IMR-90 (cell line): ENCODE measurements around the gene STARD7. TPM values are rescaled to one million over a fixed set of nuclear protein-coding genes. Genes with fewer than 3 reads are reported as not detected.

Experiments
- ATAC-seq: fragments of 200-7000 bp; cut with Tn5 transposase; 2 replicates; pipeline ENCODE4 v1.9.1; 2020; ENCODE audit warnings: low read depth, mild to moderate bottlenecking, moderate library complexity
- BruUV-seq: library from RNA; stranded (reverse); fragments of 400-500 nt; replicated peaks from 2 replicates; lab custom pipeline; 2021; lab: Mats Ljungman, UMichigan
- CTCF ChIA-PET: fragments of 300-600 bp; formaldehyde crosslinking; extraction: SDS; loops from one replicate; lab custom pipeline; 2021; ENCODE audit warnings: antibody characterized with exemption; lab: Yijun Ruan, JAX
- POLR2A ChIA-PET: fragments of 300-600 bp; sonication (Branson Sonifier 250); formaldehyde crosslinking; loops from one replicate; lab custom pipeline; 2022; ENCODE audit warnings: antibody characterized with exemption; ENCODE audit not compliant: unreplicated experiment; lab: Charles Lee
- DNase-seq: peaks from one replicate; pipeline ENCODE4 v3.0.0; 2013
- H2AFZ ChIP-seq: replicated peaks from 2 replicates; pipeline ENCODE3; 2013; ENCODE audit warnings: low read length, mild to moderate bottlenecking; ENCODE audit not compliant: poor library complexity
- H2AK5ac ChIP-seq: 2 replicates; pipeline ENCODE4 v1.6.1; 2013; ENCODE audit warnings: low read depth, low read length, inconsistent platforms
- H2AK9ac ChIP-seq: replicated peaks from 2 replicates; pipeline ENCODE3; 2013; ENCODE audit warnings: mild to moderate bottlenecking, low read depth, low read length, moderate library complexity; ENCODE audit not compliant: poor library complexity
- H2BK120ac ChIP-seq: 2 replicates; pipeline ENCODE4 v1.6.1; 2013; ENCODE audit warnings: low read depth, low read length, inconsistent platforms
- H2BK15ac ChIP-seq: 3 replicates; pipeline ENCODE4 v1.6.1; 2013; ENCODE audit warnings: low read depth, low read length, inconsistent platforms
- H2BK20ac ChIP-seq: 2 replicates; pipeline ENCODE4 v1.6.1; 2013; ENCODE audit warnings: low read depth, mild to moderate bottlenecking, inconsistent platforms, low read length, moderate library complexity
- H2BK5ac ChIP-seq: 2 replicates; pipeline ENCODE4 v1.6.1; 2013; ENCODE audit warnings: mild to moderate bottlenecking, low read depth, low read length, inconsistent platforms; ENCODE audit not compliant: poor library complexity, severe bottlenecking
- H3K14ac ChIP-seq: replicated peaks from 2 replicates; pipeline ENCODE4 v1.6.1; 2013; ENCODE audit warnings: low read depth, low read length, inconsistent platforms
- H3K18ac ChIP-seq: 2 replicates; pipeline ENCODE4 v1.6.1; 2013; ENCODE audit warnings: low read depth, low read length, control low read depth
- H3K23ac ChIP-seq: 2 replicates; pipeline ENCODE4 v1.6.1; 2013; ENCODE audit warnings: low read depth, low read length, inconsistent platforms
- H3K27ac ChIP-seq: 2 replicates; pipeline ENCODE4 v1.5.1; 2013; ENCODE audit warnings: mild to moderate bottlenecking, control low read depth, low read length; ENCODE audit not compliant: insufficient read depth
- H3K27me3 ChIP-seq: 2 replicates; pipeline ENCODE4 v1.6.1; 2013; ENCODE audit warnings: low read length; ENCODE audit not compliant: control insufficient read depth, insufficient read depth
- H3K36me3 ChIP-seq: 2 replicates; pipeline ENCODE4 v1.6.1; 2013; ENCODE audit warnings: low read length, mixed read lengths; ENCODE audit not compliant: control insufficient read depth, insufficient read depth
- H3K4ac ChIP-seq: 2 replicates; pipeline ENCODE4 v1.6.1; 2013; ENCODE audit warnings: low read depth, low read length, inconsistent platforms
- H3K4me1 ChIP-seq: 2 replicates; pipeline ENCODE4 v1.6.1; 2013; ENCODE audit warnings: low read length, mixed read lengths; ENCODE audit not compliant: control insufficient read depth, insufficient read depth
- H3K4me2 ChIP-seq: 2 replicates; pipeline ENCODE4 v1.6.1; 2013; ENCODE audit warnings: low read depth, mild to moderate bottlenecking, control low read depth, low read length, moderate library complexity
- H3K4me3 ChIP-seq: 2 replicates; pipeline ENCODE4 v1.5.1; 2013; ENCODE audit warnings: low read depth, mild to moderate bottlenecking, control low read depth, low read length, moderate library complexity; ENCODE audit not compliant: insufficient read depth
- H3K56ac ChIP-seq: 2 replicates; pipeline ENCODE4 v1.6.1; 2013; ENCODE audit warnings: low read length, inconsistent platforms; ENCODE audit not compliant: insufficient read depth; ENCODE audit errors: extremely low read depth
- H3K79me1 ChIP-seq, 2 experiments: 2 replicates each; pipeline ENCODE4 v1.6.1; 2013; ENCODE audit warnings: low read length in 2 of 2, inconsistent platforms in 1 of 2, low read depth in 1 of 2
- H3K9ac ChIP-seq: 2 replicates; pipeline ENCODE4 v1.6.1; 2013; ENCODE audit warnings: low read depth, low read length, control low read depth
- H3K9me1 ChIP-seq: 2 replicates; pipeline ENCODE4 v1.6.1; 2013; ENCODE audit warnings: low read length, inconsistent platforms; ENCODE audit not compliant: insufficient read depth
- H3K9me3 ChIP-seq: 2 replicates; pipeline ENCODE4 v1.6.1; 2013; ENCODE audit warnings: low read length; ENCODE audit not compliant: control insufficient read depth, insufficient read depth
- H4K20me1 ChIP-seq: 2 replicates; pipeline ENCODE4 v1.6.1; 2013; ENCODE audit warnings: low read length, inconsistent platforms; ENCODE audit not compliant: insufficient read depth
- H4K5ac ChIP-seq: 2 replicates; pipeline ENCODE4 v1.6.1; 2013; ENCODE audit warnings: mild to moderate bottlenecking, low read depth, low read length, control low read depth
- H4K8ac ChIP-seq, 2 experiments: 2 replicates each; pipeline ENCODE4 v1.6.1; 2013; ENCODE audit warnings: low read depth in 2 of 2, low read length in 2 of 2, control low read depth in 1 of 2, inconsistent platforms in 1 of 2
- H4K91ac ChIP-seq: 2 replicates; pipeline ENCODE4 v1.6.1; 2013; ENCODE audit warnings: low read depth, low read length, inconsistent platforms; ENCODE audit not compliant: insufficient read depth
- BHLHE40 ChIP-seq: fragments of 150-350 bp; IDR thresholded peaks from 2 replicates; pipeline ENCODE4 v1.6.1; 2016; ENCODE audit warnings: mild to moderate bottlenecking, low read depth, low read length
- CEBPB ChIP-seq: IDR thresholded peaks from 2 replicates; pipeline ENCODE4 v1.6.1; 2012; ENCODE audit warnings: low read depth, low read length, improper control_type of control experiment
- FOS ChIP-seq: fragments of 150-350 bp; IDR thresholded peaks from 2 replicates; pipeline ENCODE4 v1.6.1; 2016; ENCODE audit warnings: low read depth, low read length
- POLR2A ChIP-seq: IDR thresholded peaks from 2 replicates; pipeline ENCODE4 v1.6.1; 2012; ENCODE audit warnings: mild to moderate bottlenecking, low read depth, low read length
- SMC3 ChIP-seq: fragments of 150-350 bp; IDR thresholded peaks from 2 replicates; pipeline ENCODE4 v1.6.1; 2016; ENCODE audit warnings: low read depth, mild to moderate bottlenecking, antibody characterized with exemption, low read length, moderate library complexity
- USF2 ChIP-seq: fragments of 150-350 bp; IDR thresholded peaks from 2 replicates; pipeline ENCODE4 v1.6.1; 2017; ENCODE audit warnings: mild to moderate bottlenecking, antibody characterized with exemption, low read length, low read depth
- WGBS, 2 experiments: methylation state at CpG; one replicate each; pipeline versions ENCODE4 v1.1.5 to v1.1.7; 2013; ENCODE audit warnings: missing lambda C conversion rate in 2 of 2; ENCODE audit not compliant: insufficient read length in 1 of 2; ENCODE audit errors: extremely low coverage in 2 of 2; 5-methylcytosine and 5-hydroxymethylcytosine counted together
- dilution Hi-C: fragments of 300-500 bp; cut with HindIII; formaldehyde crosslinking; loops from one replicate; pipeline ENCODE4 v1.14.3; 2018; ENCODE audit warnings: low sequenced_read_pairs; ENCODE audit not compliant: unreplicated experiment
- in situ Hi-C: fragments of 300-500 bp; cut with MboI; formaldehyde crosslinking; loops from 3 replicates; pipeline ENCODE4 v1.14.3; 2019; ENCODE audit warnings: low sequenced_read_pairs, inconsistent platforms, mixed read lengths
- intact Hi-C: fragments of 100-400 bp; cut with micrococcal nuclease; formaldehyde crosslinking; loops from 2 replicates; pipeline ENCODE4 v1.10.0; 2022
- polyA plus RNA-seq, 3 experiments: library from polyadenylated mRNA; depleted of rRNA; stranded (reverse); fragments of >200 nt; gene quantifications; 2 replicates each; pipeline ENCODE4 v1.2.3, GENCODE V29; 2012; ENCODE audit warnings: low replicate concordance in 1 of 3
- total RNA-seq: library from RNA; depleted of rRNA; stranded (reverse); fragments of >200 nt; gene quantifications from 2 replicates; pipeline ENCODE4 v1.2.3, GENCODE V29; 2012

STARD7 gene
- total and polyA plus RNA-seq, 2 of the 4 experiments (the other 2 are of a cell fraction) = 61.7 to 138 TPM

GRCh38 chr2:96153291-96153713 lies 55.3 kb downstream of the STARD7 start:
- Histone ChIP-seq H2AK5ac (no peak overlapping the region), H3K4me1 (peaks cover 4% of the 10 kb centered on the region; the same call in 1 of the 2 replicates), H3K9me3 (no peaks in the 10 kb centered on the region), H4K20me1 (no peaks in the 10 kb centered on the region), H3K18ac (no peak overlapping the region), H4K5ac (no peak overlapping the region), H2BK15ac (no peak overlapping the region), H3K56ac (no peak overlapping the region), H2BK5ac (no peak overlapping the region), H3K9me1 (no peaks in the 10 kb centered on the region), H3K27me3 (peaks cover 5% of the 10 kb centered on the region; the same call in 1 of the 2 replicates), H3K9ac (no peak overlapping the region), H4K8ac (no peak overlapping the region), H3K36me3 (no peaks in the 10 kb centered on the region), H3K4ac (no peak overlapping the region), H3K23ac (no peak overlapping the region), H3K79me1 (no peaks in the 10 kb centered on the region), H4K91ac (no peak overlapping the region), H2AK9ac (no peak overlapping the region), H2AFZ (peak overlapping the region; percentile 21), H3K27ac (no peak overlapping the region), H3K14ac (no peak overlapping the region), H2BK120ac (no peak overlapping the region), H3K4me3 (no peak overlapping the region), H3K4me2 (no peak overlapping the region), H2BK20ac (no peak overlapping the region)
- DNase-seq = no peak
- in situ Hi-C loops (no loop called here), dilution Hi-C loops (no loop called here), intact Hi-C loops (no loop called here)
- ChIA-PET CTCF (no interaction called here), POLR2A (no interaction called here)
- BruUV-seq = no TSS peak
- WGBS, 2 experiments = 85% methylated on average over 4 of the region's 7 CpGs; no CpG with 5 or more reads in 1 of the 2 experiments
- TF ChIP-seq POLR2A = no peak
- TF ChIP-seq FOS = no peak
- no peak for TF ChIP-seq CEBPB
- TF ChIP-seq BHLHE40 = no peak
- no peak for TF ChIP-seq USF2
- TF ChIP-seq SMC3 = no peak
- no peak for ATAC-seq
